ENCODE measurements around the gene CLC.

Gene CLC

DNA sequence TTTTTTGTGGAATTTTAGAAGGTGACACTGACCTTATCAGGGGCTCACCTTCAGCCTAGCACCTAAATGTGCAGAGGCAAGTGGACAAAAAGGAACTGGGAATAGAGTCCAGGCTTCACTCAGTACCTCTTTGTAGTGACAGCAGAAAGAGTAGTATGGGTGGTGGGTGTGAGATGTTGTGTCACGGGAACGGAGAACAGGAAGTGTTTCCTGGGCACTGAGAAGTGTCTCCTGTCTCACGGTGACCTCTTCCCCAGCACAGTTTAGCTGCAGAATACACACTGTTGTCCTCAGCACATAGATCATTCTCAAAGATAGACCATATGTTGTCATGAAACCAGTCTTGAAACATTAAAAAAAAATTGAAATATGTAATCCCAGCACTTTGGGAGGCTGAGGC is 51.1 kb downstream of the CLC start:
- no peak for ATAC-seq
- no peak for TF ChIP-seq PPARA (CRISPR knock-in tag; IDR thresholded peaks at IDR 0.05; ENCODE audit: borderline replicate concordance)
- no peak for TF ChIP-seq OSR1 (CRISPR knock-in tag; IDR thresholded peaks at IDR 0.05)
- no peak for TF ChIP-seq CSDC2 (CRISPR knock-in tag; IDR thresholded peaks at IDR 0.05)
- TF ChIP-seq ZC3H10 (CRISPR knock-in tag; IDR thresholded peaks at IDR 0.05): no peak
- TF ChIP-seq, protein P1, sequence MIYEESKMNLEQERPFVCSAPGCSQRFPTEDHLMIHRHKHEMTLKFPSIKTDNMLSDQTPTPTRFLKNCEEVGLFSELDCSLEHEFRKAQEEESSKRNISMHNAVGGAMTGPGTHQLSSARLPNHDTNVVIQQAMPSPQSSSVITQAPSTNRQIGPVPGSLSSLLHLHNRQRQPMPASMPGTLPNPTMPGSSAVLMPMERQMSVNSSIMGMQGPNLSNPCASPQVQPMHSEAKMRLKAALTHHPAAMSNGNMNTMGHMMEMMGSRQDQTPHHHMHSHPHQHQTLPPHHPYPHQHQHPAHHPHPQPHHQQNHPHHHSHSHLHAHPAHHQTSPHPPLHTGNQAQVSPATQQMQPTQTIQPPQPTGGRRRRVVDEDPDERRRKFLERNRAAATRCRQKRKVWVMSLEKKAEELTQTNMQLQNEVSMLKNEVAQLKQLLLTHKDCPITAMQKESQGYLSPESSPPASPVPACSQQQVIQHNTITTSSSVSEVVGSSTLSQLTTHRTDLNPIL (CRISPR knock-in tag; IDR thresholded peaks at IDR 0.05; ENCODE audit: low read depth): no peak
- TF ChIP-seq ISL1 (CRISPR knock-in tag; IDR thresholded peaks at IDR 0.05): no peak
- no peak for TF ChIP-seq TCF4 (CRISPR knock-in tag; IDR thresholded peaks at IDR 0.05; ENCODE audit: borderline replicate concordance)
- TF ChIP-seq BACH2 (CRISPR knock-in tag; IDR thresholded peaks at IDR 0.05; ENCODE audit: borderline replicate concordance): no peak
- TF ChIP-seq ZNF70 (CRISPR knock-in tag; IDR thresholded peaks at IDR 0.05): no peak
- no peak for TF ChIP-seq ESRRG (CRISPR knock-in tag; IDR thresholded peaks at IDR 0.05)
- TF ChIP-seq ZFP30 (CRISPR knock-in tag; IDR thresholded peaks at IDR 0.05): no peak
- TF ChIP-seq, protein P2, sequence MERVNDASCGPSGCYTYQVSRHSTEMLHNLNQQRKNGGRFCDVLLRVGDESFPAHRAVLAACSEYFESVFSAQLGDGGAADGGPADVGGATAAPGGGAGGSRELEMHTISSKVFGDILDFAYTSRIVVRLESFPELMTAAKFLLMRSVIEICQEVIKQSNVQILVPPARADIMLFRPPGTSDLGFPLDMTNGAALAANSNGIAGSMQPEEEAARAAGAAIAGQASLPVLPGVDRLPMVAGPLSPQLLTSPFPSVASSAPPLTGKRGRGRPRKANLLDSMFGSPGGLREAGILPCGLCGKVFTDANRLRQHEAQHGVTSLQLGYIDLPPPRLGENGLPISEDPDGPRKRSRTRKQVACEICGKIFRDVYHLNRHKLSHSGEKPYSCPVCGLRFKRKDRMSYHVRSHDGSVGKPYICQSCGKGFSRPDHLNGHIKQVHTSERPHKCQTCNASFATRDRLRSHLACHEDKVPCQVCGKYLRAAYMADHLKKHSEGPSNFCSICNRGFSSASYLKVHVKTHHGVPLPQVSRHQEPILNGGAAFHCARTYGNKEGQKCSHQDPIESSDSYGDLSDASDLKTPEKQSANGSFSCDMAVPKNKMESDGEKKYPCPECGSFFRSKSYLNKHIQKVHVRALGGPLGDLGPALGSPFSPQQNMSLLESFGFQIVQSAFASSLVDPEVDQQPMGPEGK (CRISPR knock-in tag; IDR thresholded peaks at IDR 0.05; ENCODE audit: borderline replicate concordance): no peak
- no peak for TF ChIP-seq SNAI2 (CRISPR knock-in tag; IDR thresholded peaks at IDR 0.05)
- TF ChIP-seq, protein P3, sequence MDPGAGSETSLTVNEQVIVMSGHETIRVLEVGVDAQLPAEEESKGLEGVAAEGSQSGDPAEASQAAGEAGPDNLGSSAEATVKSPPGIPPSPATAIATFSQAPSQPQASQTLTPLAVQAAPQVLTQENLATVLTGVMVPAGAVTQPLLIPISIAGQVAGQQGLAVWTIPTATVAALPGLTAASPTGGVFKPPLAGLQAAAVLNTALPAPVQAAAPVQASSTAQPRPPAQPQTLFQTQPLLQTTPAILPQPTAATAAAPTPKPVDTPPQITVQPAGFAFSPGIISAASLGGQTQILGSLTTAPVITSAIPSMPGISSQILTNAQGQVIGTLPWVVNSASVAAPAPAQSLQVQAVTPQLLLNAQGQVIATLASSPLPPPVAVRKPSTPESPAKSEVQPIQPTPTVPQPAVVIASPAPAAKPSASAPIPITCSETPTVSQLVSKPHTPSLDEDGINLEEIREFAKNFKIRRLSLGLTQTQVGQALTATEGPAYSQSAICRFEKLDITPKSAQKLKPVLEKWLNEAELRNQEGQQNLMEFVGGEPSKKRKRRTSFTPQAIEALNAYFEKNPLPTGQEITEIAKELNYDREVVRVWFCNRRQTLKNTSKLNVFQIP (CRISPR knock-in tag; IDR thresholded peaks at IDR 0.05; ENCODE audit: borderline replicate concordance, low read depth): no peak
- TF ChIP-seq TOX (CRISPR knock-in tag; IDR thresholded peaks at IDR 0.05; ENCODE audit: borderline replicate concordance): no peak
- no peak for TF ChIP-seq ZNF8 (CRISPR knock-in tag; IDR thresholded peaks at IDR 0.05)
- no peak for TF ChIP-seq RARB (CRISPR knock-in tag; IDR thresholded peaks at IDR 0.05)
- no peak for TF ChIP-seq ZFP3 (CRISPR knock-in tag; IDR thresholded peaks at IDR 0.05)
- no peak for TF ChIP-seq ARNTL (CRISPR knock-in tag; IDR thresholded peaks at IDR 0.05; ENCODE audit: borderline replicate concordance, low read depth)
- TF ChIP-seq, protein P4, sequence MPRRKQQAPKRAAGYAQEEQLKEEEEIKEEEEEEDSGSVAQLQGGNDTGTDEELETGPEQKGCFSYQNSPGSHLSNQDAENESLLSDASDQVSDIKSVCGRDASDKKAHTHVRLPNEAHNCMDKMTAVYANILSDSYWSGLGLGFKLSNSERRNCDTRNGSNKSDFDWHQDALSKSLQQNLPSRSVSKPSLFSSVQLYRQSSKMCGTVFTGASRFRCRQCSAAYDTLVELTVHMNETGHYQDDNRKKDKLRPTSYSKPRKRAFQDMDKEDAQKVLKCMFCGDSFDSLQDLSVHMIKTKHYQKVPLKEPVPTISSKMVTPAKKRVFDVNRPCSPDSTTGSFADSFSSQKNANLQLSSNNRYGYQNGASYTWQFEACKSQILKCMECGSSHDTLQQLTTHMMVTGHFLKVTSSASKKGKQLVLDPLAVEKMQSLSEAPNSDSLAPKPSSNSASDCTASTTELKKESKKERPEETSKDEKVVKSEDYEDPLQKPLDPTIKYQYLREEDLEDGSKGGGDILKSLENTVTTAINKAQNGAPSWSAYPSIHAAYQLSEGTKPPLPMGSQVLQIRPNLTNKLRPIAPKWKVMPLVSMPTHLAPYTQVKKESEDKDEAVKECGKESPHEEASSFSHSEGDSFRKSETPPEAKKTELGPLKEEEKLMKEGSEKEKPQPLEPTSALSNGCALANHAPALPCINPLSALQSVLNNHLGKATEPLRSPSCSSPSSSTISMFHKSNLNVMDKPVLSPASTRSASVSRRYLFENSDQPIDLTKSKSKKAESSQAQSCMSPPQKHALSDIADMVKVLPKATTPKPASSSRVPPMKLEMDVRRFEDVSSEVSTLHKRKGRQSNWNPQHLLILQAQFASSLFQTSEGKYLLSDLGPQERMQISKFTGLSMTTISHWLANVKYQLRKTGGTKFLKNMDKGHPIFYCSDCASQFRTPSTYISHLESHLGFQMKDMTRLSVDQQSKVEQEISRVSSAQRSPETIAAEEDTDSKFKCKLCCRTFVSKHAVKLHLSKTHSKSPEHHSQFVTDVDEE (CRISPR knock-in tag; IDR thresholded peaks at IDR 0.05): no peak

DNA sequence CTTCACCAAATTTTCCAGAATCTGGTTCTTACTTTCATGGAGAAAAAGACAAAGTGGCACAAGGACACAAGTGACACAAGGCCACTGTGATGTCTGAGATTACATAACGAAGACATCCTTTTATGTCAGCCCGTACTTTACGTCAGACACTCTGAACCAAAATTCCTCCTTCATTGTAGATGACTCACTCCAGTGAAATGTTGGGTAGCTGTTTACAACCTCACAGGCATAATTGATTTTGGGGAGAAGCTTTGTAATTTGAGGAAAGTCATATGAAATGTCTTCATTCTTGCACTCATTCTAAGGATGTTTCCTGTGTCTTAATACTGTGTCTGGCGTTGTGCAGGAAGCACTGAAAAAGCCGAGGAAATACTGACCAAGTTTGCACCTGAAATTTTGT is 53.6 kb downstream of the CLC start:
- no peak for ATAC-seq
- TF ChIP-seq ZFP30 (CRISPR knock-in tag; IDR thresholded peaks at IDR 0.05): no peak
- TF ChIP-seq CSDC2 (CRISPR knock-in tag; IDR thresholded peaks at IDR 0.05): no peak
- no peak for TF ChIP-seq ZNF70 (CRISPR knock-in tag; IDR thresholded peaks at IDR 0.05)
- TF ChIP-seq GLIS3 (CRISPR knock-in tag; IDR thresholded peaks at IDR 0.05): no peak
- no peak for TF ChIP-seq TCF4 (CRISPR knock-in tag; IDR thresholded peaks at IDR 0.05; ENCODE audit: borderline replicate concordance)
- TF ChIP-seq ZNF565 (CRISPR knock-in tag; conservative IDR thresholded peaks at IDR 0.05; ENCODE audit: low read depth): no peak
- TF ChIP-seq, protein P4 (CRISPR knock-in tag; IDR thresholded peaks at IDR 0.05): no peak
- no peak for TF ChIP-seq SNAI2 (CRISPR knock-in tag; IDR thresholded peaks at IDR 0.05)
- no peak for TF ChIP-seq RARB (CRISPR knock-in tag; IDR thresholded peaks at IDR 0.05)
- no peak for TF ChIP-seq ISL1 (CRISPR knock-in tag; IDR thresholded peaks at IDR 0.05)
- TF ChIP-seq ZNF8 (CRISPR knock-in tag; IDR thresholded peaks at IDR 0.05): no peak
- no peak for TF ChIP-seq BACH2 (CRISPR knock-in tag; IDR thresholded peaks at IDR 0.05; ENCODE audit: borderline replicate concordance)
- no peak for TF ChIP-seq ZC3H10 (CRISPR knock-in tag; IDR thresholded peaks at IDR 0.05)
- TF ChIP-seq PPARA (CRISPR knock-in tag; IDR thresholded peaks at IDR 0.05; ENCODE audit: borderline replicate concordance): no peak
- TF ChIP-seq OSR1 (CRISPR knock-in tag; IDR thresholded peaks at IDR 0.05): no peak
- TF ChIP-seq ZFP3 (CRISPR knock-in tag; IDR thresholded peaks at IDR 0.05): no peak
- TF ChIP-seq, protein P5, sequence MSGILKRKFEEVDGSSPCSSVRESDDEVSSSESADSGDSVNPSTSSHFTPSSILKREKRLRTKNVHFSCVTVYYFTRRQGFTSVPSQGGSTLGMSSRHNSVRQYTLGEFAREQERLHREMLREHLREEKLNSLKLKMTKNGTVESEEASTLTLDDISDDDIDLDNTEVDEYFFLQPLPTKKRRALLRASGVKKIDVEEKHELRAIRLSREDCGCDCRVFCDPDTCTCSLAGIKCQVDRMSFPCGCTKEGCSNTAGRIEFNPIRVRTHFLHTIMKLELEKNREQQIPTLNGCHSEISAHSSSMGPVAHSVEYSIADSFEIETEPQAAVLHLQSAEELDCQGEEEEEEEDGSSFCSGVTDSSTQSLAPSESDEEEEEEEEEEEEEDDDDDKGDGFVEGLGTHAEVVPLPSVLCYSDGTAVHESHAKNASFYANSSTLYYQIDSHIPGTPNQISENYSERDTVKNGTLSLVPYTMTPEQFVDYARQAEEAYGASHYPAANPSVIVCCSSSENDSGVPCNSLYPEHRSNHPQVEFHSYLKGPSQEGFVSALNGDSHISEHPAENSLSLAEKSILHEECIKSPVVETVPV (CRISPR knock-in tag; IDR thresholded peaks at IDR 0.05): no peak
- TF ChIP-seq, protein P3 (CRISPR knock-in tag; IDR thresholded peaks at IDR 0.05; ENCODE audit: borderline replicate concordance, low read depth): no peak
- TF ChIP-seq TOX (CRISPR knock-in tag; IDR thresholded peaks at IDR 0.05; ENCODE audit: borderline replicate concordance): no peak
- TF ChIP-seq ESRRG (CRISPR knock-in tag; IDR thresholded peaks at IDR 0.05): no peak
